ENCODE results near the gene CLIC3.

DNA sequence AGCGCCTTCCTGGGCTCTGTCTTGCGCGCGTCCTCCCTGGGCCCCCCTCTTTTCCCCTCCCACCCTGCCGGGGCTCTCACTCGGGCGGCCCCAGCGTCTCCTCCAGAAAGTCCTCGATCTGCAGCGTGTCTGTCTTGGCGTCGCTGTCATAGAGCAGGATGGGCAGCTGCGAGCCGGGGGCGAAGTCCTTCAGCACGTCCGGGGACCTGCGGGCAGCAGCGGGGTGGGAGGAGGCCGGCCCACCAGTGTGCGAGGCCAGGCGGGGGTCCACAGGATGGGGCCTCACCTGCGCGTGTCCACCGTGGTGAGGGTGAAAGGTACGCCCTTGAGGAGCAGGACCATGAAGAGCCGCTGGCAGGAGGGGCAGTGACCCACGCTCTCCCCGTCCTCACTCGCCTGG, 1.0 kb downstream of the CLIC3 start:
- TF ChIP-seq POLR2AphosphoS5 (IDR thresholded peaks at IDR 0.05; ENCODE audit: low read depth, low read length) (no peak), SIN3A (IDR thresholded peaks at IDR 0.05; ENCODE audit: borderline replicate concordance, insufficient read depth, low read depth, low read length) (no peak), TCF7L2 (IDR thresholded peaks at IDR 0.05; ENCODE audit: low read depth, low read length) (no peak)
- TF ChIP-seq, protein P1, sequence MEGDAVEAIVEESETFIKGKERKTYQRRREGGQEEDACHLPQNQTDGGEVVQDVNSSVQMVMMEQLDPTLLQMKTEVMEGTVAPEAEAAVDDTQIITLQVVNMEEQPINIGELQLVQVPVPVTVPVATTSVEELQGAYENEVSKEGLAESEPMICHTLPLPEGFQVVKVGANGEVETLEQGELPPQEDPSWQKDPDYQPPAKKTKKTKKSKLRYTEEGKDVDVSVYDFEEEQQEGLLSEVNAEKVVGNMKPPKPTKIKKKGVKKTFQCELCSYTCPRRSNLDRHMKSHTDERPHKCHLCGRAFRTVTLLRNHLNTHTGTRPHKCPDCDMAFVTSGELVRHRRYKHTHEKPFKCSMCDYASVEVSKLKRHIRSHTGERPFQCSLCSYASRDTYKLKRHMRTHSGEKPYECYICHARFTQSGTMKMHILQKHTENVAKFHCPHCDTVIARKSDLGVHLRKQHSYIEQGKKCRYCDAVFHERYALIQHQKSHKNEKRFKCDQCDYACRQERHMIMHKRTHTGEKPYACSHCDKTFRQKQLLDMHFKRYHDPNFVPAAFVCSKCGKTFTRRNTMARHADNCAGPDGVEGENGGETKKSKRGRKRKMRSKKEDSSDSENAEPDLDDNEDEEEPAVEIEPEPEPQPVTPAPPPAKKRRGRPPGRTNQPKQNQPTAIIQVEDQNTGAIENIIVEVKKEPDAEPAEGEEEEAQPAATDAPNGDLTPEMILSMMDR (IDR thresholded peaks at IDR 0.05), result no peak
- TF ChIP-seq, protein P2, sequence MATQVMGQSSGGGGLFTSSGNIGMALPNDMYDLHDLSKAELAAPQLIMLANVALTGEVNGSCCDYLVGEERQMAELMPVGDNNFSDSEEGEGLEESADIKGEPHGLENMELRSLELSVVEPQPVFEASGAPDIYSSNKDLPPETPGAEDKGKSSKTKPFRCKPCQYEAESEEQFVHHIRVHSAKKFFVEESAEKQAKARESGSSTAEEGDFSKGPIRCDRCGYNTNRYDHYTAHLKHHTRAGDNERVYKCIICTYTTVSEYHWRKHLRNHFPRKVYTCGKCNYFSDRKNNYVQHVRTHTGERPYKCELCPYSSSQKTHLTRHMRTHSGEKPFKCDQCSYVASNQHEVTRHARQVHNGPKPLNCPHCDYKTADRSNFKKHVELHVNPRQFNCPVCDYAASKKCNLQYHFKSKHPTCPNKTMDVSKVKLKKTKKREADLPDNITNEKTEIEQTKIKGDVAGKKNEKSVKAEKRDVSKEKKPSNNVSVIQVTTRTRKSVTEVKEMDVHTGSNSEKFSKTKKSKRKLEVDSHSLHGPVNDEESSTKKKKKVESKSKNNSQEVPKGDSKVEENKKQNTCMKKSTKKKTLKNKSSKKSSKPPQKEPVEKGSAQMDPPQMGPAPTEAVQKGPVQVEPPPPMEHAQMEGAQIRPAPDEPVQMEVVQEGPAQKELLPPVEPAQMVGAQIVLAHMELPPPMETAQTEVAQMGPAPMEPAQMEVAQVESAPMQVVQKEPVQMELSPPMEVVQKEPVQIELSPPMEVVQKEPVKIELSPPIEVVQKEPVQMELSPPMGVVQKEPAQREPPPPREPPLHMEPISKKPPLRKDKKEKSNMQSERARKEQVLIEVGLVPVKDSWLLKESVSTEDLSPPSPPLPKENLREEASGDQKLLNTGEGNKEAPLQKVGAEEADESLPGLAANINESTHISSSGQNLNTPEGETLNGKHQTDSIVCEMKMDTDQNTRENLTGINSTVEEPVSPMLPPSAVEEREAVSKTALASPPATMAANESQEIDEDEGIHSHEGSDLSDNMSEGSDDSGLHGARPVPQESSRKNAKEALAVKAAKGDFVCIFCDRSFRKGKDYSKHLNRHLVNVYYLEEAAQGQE (IDR thresholded peaks at IDR 0.05; ENCODE audit: insufficient read depth in 1 of 2, low read depth in 2 of 2, low read length in 1 of 2), result no peak
